ENCODE results near the gene CLN6.
"Not testable (repeated sequence)": the region's sequence is repeated elsewhere in the genome, so short reads cannot be mapped to it uniquely, and the experiment has no call there.

Gene CLN6

GRCh38 chr15:68190048-68190447, 39.5 kb downstream of the CLN6 start:
- no peak for DNase-seq (ENCODE audit: low spot score)

GRCh38 chr15:68188647-68189046, 40.9 kb downstream of the CLN6 start:
- DNase-seq (ENCODE audit: low spot score) = peak; percentile 39

GRCh38 chr15:68187559-68187958, 42.0 kb downstream of the CLN6 start:
- DNase-seq (ENCODE audit: low spot score) = no peak

DNA sequence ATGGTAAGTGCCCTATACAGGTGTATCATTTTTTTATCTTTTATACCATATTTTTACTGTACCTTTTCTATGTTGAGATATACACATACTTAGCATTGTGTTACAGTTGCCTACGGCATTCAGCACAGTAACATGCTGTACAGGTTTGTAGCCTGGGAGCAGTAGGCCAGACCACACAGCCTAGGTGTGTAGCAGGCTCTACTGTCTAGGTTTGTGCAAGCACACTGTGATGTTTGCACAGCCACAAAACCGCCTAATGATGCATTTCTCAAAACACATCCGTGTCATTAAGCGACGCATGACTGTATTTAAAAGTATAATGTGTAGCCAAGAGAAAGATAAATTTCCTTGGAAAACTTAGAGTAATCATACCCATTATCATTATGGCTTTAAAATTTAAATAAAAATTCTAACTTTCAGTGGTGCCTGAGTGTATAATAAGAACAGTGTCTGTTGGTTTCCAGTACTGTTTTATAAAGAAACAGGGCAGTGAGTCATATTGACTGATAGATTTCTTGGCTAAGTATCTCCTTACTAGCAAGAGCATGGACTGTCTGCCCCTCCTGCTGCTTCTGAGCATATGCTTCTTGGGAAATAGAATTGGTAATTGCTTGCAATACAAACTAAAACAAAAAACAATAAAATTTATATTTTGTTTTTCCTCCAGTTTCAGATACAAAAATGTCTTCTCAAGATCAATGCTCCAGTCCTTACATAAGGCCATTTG, 42.7 kb downstream of the CLN6 start:
- no peak for DNase-seq (ENCODE audit: low spot score)

GRCh38 chr15:68184616-68185480, 44.7 kb downstream of the CLN6 start:
- no peak for DNase-seq (ENCODE audit: low spot score)

- DNase-seq (ENCODE audit: low spot score) = no peak
These were observed 45.8 kb downstream of the CLN6 start for GRCh38 chr15:68183616-68184315.

- DNase-seq (ENCODE audit: low spot score) = no peak
These were observed 51.8 kb downstream of the CLN6 start for GRCh38 chr15:68177742-68178141.

DNA sequence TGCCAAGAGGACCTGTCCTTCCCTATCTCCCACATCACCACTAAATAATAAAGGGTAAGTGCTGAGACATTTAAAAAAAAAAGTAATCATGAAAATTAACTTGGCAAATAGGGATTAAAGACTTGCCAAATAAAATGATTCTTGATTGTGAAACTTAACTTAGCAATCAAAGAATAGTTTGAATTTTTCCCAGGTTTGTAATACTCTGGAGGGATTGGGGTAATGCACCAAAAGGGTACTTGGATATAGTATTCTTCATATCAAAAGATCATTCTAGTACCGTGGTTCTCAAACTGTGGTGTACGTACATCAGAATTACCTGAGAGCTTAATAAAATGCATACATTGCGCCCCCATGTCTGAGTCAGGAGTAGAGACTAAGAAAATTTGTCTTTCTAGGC, 52.9 kb downstream of the CLN6 start:
- no peak for DNase-seq (ENCODE audit: low spot score)

GRCh38 chr15:68175526-68175925, 54.0 kb downstream of the CLN6 start:
- DNase-seq (ENCODE audit: low spot score) = no peak

DNA sequence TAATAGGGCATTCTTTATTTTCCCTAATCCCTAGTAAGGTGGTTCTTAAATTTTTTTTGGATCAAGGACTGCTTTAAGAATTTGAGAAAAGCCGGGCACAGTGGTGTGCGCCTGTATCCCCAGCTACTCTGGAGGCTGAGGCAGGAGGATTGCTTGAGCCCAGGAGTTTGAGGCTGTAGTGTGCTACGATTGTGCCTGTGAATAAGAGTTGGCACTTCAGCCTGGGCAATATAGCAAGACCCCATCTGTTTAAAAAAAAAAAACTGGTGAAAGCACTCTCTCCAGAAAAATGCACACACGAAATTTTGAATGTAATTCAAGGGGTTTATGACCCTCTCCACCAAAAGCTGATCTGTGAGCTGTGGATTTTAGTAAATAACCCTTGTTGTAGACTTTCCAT, 56.4 kb downstream of the CLN6 start:
- no peak for DNase-seq (ENCODE audit: low spot score)

- not testable (repeated sequence) for DNase-seq (ENCODE audit: low spot score)
These were observed 57.5 kb downstream of the CLN6 start for GRCh38 chr15:68172037-68172436.

- no peak for DNase-seq (ENCODE audit: low spot score)
These were observed 62.7 kb downstream of the CLN6 start for GRCh38 chr15:68166847-68167246.

DNA sequence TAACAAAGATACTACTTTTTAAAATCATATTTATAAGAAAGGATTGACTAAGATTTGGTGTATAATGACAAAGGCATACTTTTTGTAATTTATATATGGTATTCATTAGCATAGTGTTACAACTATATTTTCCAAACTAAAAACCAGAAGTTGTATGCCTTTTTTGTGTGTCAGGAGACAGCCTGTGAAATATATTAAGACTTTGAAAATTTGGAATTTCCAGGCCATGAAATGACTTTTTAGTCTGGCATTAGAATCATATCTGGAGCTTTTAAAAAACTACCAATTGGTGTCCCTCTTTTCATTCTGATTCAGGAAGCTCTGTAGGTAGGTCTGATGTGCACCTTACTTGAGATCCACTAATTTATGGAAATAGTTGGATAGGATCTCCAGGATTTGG, 66.3 kb downstream of the CLN6 start:
- DNase-seq (ENCODE audit: low spot score) = no peak

DNA sequence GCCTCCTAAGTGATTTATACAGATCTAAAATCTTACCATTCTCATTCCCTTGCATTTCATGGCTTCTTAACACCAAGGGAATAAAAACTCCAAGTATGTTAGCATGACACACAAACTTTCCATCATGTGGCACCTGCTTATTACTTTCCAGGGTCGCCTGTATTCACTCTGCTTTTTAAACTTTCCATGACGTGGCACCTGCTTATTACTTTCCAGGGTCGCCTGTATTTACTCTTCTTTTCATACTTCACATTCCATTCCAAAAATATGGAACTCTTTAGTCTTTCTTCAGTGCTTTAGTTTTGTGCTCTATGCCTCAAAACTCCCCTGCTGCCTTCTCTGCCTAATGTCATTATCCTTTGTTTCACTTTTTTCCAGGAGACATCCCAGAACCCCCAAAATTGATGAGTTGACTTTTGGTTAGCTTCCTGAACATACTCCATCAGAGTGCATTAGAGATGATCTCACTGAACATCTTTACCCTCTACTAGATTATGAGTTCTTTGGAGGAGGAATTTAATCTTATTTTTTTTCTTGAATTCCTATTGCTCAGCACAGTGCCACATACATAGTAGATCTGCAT, 71.4 kb downstream of the CLN6 start:
- DNase-seq (ENCODE audit: low spot score) = no peak

DNA sequence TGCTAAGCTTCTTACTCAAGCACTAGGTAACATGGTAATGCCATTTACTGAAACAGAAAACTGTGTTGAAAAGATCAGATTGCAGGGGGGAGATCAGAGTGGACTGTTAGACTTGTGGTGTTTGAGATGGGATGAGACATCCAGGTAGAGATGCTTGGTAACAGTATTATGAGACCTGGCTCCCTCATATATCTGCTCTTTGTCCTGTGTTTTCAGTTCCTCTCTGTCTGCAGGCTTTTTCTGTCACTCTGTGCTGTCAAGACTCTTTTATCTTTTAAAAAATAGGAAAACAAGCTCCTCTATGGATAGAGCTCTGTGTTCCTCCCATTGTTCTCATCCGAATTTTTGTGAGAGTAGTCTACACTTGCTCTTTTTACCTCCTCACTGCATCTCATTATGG, 72.5 kb downstream of the CLN6 start:
- DNase-seq (ENCODE audit: low spot score) = no peak
